NCI-H146 (cell line): ENCODE measurements around the gene SART1.
"Not testable (repeated sequence)": the region's sequence is repeated elsewhere in the genome, so short reads cannot be mapped to it uniquely, and the experiment has no call there.

Source experiments
- DNase-seq: peaks from one replicate; lab custom pipeline; 2025; lab: John Stamatoyannopoulos, UW

The SART1 gene

GRCh38 chr11:65988791-65989592 lies 27.5 kb downstream of the SART1 start:
- DNase-seq, result peak; percentile 90

- DNase-seq, result no peak
These were observed 30.5 kb downstream of the SART1 start for GRCh38 chr11:65992056-65992455.

- no peak for DNase-seq
These were observed 35.8 kb downstream of the SART1 start for GRCh38 chr11:65997286-65997685.

- peak; percentile 98 for DNase-seq
These were observed 40.6 kb downstream of the SART1 start, which contains the start of the genes BANF1 and EIF1AD for GRCh38 chr11:66001942-66002647. BANF1 (plus strand) TSS chr11:66002503; CDS start chr11:66003251, 748 bp downstream. EIF1AD (minus strand) TSS chr11:66002157; CDS start chr11:66000389, 1,768 bp downstream.

GRCh38 chr11:66002648-66003225 lies 41.2 kb downstream of the SART1 start:
- DNase-seq, result no peak

- DNase-seq, result no peak
These were observed 41.8 kb downstream of the SART1 start for GRCh38 chr11:66003291-66003690.

- DNase-seq, result no peak
These were observed 42.7 kb downstream of the SART1 start for GRCh38 chr11:66004186-66004585.

- no peak for DNase-seq
These were observed 44.8 kb downstream of the SART1 start for GRCh38 chr11:66006134-66006890.

- no peak for DNase-seq
These were observed 45.3 kb downstream of the SART1 start for GRCh38 chr11:66006891-66007176.

- no peak for DNase-seq
These were observed 45.7 kb downstream of the SART1 start for GRCh38 chr11:66007201-66007634.

GRCh38 chr11:66008095-66008467 lies 46.5 kb downstream of the SART1 start:
- DNase-seq, result no peak

GRCh38 chr11:66008468-66009101 lies 47.1 kb downstream of the SART1 start:
- DNase-seq, result no peak

GRCh38 chr11:66010036-66010435 lies 48.5 kb downstream of the SART1 start:
- DNase-seq, result not testable (repeated sequence)

GRCh38 chr11:66011239-66011784 lies 49.8 kb downstream of the SART1 start:
- no peak for DNase-seq

- peak; percentile 49 for DNase-seq
These were observed 50.3 kb downstream of the SART1 start, which contains the start of gene CST6 for GRCh38 chr11:66011785-66012303. CST6 (plus strand) TSS chr11:66012008; CDS start chr11:66012045, 37 bp downstream.

GRCh38 chr11:66012371-66012945 lies 50.9 kb downstream of the SART1 start:
- no peak for DNase-seq

- DNase-seq, result no peak
These were observed 51.6 kb downstream of the SART1 start for GRCh38 chr11:66012946-66013761.

- no peak for DNase-seq
These were observed 52.2 kb downstream of the SART1 start for GRCh38 chr11:66013762-66014100.

GRCh38 chr11:66014804-66015453 lies 53.4 kb downstream of the SART1 start:
- no peak for DNase-seq
